ENCODE results near the gene AQP6.
A peak's percentile ranks its signal among the peaks of the same experiment; 100 is the strongest.

Gene AQP6, protein sequence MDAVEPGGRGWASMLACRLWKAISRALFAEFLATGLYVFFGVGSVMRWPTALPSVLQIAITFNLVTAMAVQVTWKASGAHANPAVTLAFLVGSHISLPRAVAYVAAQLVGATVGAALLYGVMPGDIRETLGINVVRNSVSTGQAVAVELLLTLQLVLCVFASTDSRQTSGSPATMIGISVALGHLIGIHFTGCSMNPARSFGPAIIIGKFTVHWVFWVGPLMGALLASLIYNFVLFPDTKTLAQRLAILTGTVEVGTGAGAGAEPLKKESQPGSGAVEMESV

DNA sequence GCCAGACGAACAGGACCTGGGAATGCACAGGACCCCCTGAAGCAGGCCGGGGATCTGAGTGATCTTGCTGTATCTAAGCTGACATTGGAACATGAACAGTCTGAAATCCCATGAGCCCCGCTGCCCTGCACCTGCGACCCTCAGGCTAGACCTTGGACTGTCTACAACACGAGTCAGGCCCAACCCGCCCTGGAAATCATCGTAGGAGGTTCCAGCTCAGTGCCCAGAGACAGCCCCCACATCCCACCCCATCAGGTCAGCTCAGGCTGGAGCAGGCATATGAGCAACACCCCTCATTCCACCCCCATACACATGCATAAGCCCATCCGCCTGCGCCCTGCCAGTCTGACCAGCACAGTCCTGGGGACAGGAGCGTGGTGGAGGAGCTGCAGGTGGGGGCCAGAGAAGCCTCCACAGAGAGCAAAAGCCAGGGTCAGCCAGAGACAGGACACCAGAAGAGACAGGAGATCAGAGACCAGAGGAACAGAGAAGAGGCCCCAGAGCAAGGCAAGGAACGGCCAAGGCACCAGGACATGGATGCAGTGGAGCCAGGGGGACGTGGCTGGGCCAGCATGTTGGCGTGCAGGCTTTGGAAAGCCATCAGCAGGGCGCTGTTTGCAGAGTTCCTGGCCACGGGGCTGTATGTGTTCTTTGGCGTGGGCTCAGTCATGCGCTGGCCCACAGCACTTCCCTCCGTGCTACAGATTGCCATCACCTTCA lies at the start of gene AQP6:
Gene AQP6 (plus strand): TSS at position 307 of the 720 bp plus-strand sequence. CDS start 227 bp downstream, at position 534.
- peak in 1 of 56 donors; percentile 35 for DNase-seq

- DNase-seq, result no peak
Observed at GRCh38 chr12:49923035-49923644, 49.6 kb upstream of the AQP6 start.

GRCh38 chr12:49923880-49924556 lies 48.7 kb upstream of the AQP6 start:
- DNase-seq, result no peak

GRCh38 chr12:49924628-49925246 lies 48.0 kb upstream of the AQP6 start:
- DNase-seq, result no peak

DNA sequence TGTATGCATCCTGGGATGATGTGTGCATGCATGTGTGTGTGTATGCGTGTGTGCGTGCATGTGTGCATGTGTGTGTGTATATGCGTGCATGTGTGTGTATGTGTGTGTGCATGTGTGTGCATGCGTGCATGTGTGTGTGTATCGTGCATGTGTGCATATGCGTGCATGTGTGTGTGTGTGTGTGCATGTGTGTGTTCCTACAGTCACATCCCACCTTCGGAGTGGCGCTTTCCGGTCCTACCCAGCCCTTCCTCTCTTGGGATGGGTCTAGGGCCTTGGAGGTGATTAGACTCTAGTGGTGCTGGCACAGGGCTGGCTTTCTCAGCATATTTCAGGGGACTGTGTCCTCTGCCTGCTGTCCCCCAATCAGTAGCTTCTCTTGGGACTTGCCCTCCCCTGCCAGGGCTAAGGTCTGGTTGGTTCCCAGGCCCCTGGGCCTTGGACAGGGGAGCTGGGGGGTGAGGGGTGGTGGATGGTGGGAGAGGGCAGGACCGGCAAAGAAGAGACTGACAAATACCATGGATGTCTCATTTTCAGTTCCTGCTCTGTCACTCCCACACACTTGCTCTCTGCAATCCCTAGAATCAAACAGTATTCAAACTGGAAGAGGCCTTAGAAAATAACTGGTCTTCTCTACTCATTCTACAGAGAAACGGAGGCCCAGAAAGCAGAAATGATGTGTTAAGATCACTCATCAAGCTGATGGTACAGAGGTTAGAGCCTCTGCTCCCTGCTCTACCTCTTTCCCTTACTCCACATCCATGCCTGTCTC lies 47.1 kb upstream of the AQP6 start:
- DNase-seq, result no peak

DNA sequence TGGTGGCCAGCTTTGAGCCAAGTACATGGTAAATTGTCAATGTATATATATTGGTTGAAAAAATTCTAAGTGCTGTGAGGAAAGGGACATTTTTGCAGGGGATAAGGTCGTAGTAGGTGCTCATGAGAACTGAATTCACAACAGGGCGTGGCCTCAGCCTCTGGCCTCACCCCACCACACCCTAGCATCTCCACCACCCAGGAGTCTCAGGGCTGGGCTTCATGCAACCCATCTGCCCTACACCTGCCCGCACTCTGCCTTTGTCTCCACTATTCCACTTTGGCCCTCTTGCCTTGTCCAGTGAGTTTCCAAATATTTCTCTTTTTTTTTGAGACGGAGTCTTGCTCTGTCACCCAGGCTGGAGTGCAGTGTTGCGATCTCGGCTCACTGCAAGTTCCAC lies 44.3 kb upstream of the AQP6 start:
- no peak for DNase-seq

- DNase-seq, result no peak
Observed at GRCh38 chr12:49929581-49929980, 43.2 kb upstream of the AQP6 start.

- DNase-seq, result no peak
Observed at GRCh38 chr12:49930515-49931288, 42.0 kb upstream of the AQP6 start.

DNA sequence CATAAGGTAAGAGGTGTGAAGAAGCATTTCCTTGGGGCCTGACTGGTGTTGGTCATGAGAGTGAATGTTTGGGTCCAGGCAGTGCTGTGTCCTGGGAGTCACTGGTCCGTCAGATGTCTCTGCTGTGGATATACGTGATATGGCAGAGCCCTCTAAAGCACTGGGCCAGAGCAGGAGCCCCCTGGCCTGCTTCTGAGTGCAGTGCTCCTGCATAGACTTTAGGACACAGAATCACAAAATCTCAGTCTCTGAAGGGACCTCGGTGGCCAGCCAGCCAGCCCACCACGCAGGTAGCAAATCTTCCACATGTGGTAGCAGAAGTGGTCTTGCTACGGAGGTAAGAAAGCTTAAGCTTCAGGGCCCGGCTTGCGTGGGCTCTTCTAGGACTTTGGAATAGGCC lies 40.7 kb upstream of the AQP6 start:
- DNase-seq, result no peak

DNA sequence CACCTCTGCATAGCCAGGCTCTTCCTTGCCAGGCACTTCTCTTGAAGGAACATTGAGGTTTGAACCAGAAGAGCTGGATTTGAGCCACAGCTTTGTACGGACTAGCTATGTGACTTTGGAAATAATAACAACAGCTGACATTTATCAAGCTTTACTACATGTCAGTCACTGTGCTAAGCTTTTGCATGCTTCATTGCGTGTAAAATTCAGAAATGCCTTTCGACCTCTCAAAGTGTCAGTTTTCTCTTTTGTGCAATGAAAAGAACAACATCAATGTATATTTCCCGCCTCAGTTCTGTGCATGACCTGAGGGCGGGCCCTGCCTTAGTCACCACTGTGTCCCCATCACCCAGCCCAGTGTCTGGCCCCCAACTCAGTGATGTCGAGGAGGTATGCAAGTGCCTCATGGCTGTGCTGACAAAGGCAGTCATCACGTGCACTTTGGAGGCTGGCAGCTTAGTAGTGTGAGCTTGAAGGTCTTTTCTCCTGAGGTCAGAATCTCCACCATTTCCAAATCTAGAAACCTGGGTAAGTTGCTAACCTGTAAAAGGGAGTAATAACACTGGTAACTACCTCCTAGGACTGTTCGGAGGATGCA lies 40.1 kb upstream of the AQP6 start:
- DNase-seq, result no peak

DNA sequence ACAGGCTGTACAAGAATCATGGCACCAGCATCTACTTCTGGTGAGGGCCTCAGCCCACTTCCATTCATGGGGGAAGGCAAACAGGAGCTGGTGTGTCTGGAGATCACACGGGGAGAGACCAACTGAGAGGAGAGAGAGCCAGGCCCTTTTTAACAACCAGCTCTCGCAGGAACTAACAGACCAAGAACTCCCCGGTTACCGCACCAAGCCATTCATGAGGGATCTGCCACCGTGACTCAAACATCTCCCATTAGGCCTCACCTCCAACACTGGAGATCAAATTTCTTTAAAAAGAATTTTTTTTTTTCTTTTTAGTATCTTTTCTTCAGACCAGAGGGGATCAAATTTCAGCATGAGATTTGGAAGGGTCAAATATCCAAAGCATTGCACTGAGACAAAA lies 39.0 kb upstream of the AQP6 start:
- no peak for DNase-seq

DNA sequence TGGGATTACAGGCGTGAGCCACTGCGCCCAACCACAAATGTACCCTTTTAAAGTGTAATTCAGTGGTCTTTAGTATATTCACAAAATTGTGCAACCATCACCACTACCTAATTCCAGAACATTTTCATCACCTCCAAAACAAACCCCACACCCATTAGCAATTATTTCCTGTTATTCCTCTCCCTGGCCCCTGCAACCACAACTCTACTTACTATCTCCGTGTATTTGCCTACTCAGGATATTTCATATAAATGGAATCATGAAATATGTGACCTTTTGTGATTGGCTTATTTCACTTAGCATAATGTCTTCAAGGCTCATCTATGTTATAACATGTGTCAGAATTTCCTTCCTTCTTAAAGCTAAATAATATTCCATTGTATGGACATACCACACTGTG lies 38.2 kb upstream of the AQP6 start:
- DNase-seq, result no peak

DNA sequence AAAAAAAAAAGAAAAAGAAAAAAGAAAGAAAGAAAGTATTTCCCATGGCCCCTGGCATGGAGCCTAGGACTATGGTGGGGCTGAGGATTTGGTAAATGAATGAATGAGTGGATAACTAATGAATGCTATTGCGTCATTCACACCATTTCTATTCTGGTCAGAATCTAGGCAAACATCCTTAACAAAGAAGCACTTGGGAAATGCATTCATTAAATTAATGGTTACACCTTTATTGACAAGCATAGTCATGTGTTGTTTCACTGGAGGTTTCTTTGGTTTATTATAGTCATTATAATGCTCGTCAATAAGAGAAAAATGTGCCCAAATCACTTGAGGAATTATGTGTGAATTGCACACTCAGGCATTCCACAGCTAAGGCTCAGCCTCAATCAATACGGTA lies 35.8 kb upstream of the AQP6 start:
- DNase-seq, result no peak

GRCh38 chr12:49937639-49938300 lies 35.0 kb upstream of the AQP6 start:
- DNase-seq, result no peak

DNA sequence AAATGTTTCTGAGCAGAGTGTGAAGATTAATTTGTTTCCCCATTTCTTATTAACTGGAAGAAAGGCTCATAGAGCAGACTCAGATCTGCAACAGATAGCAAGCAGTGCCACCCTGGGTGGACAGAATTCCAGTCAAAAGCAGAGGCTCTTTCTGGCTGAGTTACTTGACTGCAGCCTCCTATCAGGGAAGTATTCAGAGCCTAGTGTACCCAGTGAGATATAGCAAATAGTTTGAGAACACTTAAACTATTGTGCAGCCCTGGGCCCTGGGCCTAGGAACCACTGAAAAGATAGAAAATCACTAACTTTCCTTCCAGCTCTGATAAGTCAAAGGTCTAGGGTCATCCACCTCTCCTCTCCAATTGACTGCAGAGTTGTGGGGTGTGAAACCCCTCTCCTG lies 33.4 kb upstream of the AQP6 start:
- no peak for DNase-seq

DNA sequence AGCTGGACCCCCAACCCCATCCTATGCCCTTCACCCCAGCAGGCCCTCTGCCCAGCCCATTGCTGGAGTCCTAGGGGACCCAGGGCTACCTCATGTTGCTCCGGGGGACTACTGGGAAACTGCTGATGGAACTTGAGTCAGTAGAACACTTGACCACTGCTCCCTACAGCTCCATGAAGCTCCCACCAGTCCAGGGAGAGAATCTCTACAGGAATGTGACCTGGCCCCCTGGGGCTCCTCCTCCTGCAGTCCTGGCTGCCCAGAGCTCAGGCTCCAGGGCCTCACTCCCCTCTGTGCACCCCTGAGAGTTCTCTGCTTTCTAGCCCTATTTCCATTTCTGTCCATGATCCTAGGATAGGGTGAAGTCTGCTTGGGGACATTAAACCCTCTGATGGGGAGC lies 33.0 kb upstream of the AQP6 start:
- no peak for DNase-seq

GRCh38 chr12:49941556-49942511 lies 30.9 kb upstream of the AQP6 start:
- DNase-seq, result no peak

DNA sequence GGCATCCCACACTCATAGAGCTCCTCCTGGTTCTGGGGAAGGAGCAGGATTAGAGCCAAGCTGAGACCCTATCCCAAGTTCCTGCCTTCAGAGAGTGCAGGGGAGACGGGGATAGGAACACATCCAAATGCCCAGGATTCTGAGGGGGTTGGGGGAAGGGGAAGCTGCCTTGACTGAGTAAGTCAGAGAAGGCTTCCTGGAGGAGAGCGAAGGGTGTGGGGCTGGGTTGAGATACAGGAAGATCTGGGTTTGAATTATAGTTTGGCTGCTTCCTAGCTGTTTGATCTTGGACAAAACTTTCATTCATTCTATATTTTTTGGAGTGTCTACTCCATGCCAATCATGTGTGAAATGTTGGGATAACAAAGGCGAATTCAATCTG lies 30.2 kb upstream of the AQP6 start:
- no peak for DNase-seq

All from amygdala (tissue), 56 donors.